Measurements from ENCODE around the gene AP1M2. TPM values are rescaled to one million over a fixed set of nuclear protein-coding genes. Genes with fewer than 3 reads are reported as not detected.
"Not testable (repeated sequence)": the region's sequence is repeated elsewhere in the genome, so short reads cannot be mapped to it uniquely, and the experiment has no call there.

AP1M2 gene
- total and polyA plus RNA-seq, 2 donors (not counting 3 experiments of a cell fraction or from before 2014, with no cell fraction given) = 0.19 TPM; not detected in 1

DNA sequence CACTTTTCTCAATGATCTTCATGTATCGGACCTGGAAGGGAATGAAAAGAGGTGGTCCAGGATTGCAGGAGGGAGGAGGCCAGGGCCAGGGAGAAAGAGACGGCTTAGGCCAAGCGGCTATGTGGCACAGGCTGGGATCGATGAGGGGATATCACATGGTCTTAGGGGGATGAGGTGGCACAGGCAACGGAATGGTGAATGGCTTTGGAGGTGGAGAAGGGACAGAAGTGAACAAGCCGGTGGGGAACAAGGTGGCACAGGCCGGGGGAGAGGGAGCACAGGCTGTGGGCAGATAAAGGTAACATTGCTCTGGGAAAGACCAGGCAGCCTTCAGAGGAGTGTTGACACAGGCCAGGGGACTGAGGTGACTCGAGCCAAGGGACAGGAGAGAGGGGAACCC, 12.7 kb downstream of the AP1M2 start:
- H3K4me2 ChIP-seq (ENCODE audit: insufficient read depth, low read length) = no peak overlapping the region
- TF ChIP-seq FOS (IDR thresholded peaks at IDR 0.05; ENCODE audit: borderline replicate concordance, insufficient read depth, low read length) = no peak
- no peak for TF ChIP-seq JUN (IDR thresholded peaks at IDR 0.05; ENCODE audit: borderline replicate concordance, insufficient read depth, insufficient read length, low read depth)
- TF ChIP-seq EZH2 (IDR thresholded peaks at IDR 0.05; ENCODE audit: borderline replicate concordance, low read depth, low read length, severe bottlenecking) = no peak
- no peak for TF ChIP-seq GATA2 (IDR thresholded peaks at IDR 0.05; ENCODE audit: insufficient read depth, insufficient read length, low read depth, low read length)
- no peaks in the 10 kb centered on the region for H4K20me1 ChIP-seq (replicated peaks; ENCODE audit: control insufficient read depth, extremely low read depth, insufficient read depth, low read length)
- no peaks in the 10 kb centered on the region for H3K9me3 ChIP-seq (replicated peaks; ENCODE audit: control insufficient read depth, insufficient read depth, low read length)
- DNase-seq (ENCODE audit: low read depth, low spot score) = no peak
- no peak overlapping the region for H3K27ac ChIP-seq (ENCODE audit: insufficient read depth, low read depth, low read length)
- H3K4me1 ChIP-seq (ENCODE audit: control insufficient read depth, extremely low read depth, insufficient read depth, low read length) = peaks cover 2% of the 10 kb centered on the region
- BruUV-seq (replicated peaks) = no TSS peak
- H3K9me1 ChIP-seq (replicated peaks; ENCODE audit: control insufficient read depth, extremely low read depth, insufficient read depth, low read length) = no peaks in the 10 kb centered on the region
- H3K79me2 ChIP-seq (ENCODE audit: control insufficient read depth, insufficient read depth, low read length) = no peaks in the 10 kb centered on the region
- ChIA-PET CTCF (interaction anchor here (1.1 to 1.5 kb wide), 3 partner anchors 70 to 170 kb away, joined by 3 to 6 read pairs (median 3); no protein-coding TSS in a partner anchor), POLR2A (no interaction called here)
- no peak overlapping the region for H3K9ac ChIP-seq (replicated peaks; ENCODE audit: extremely low read depth, insufficient read depth, low read length)
- no peak overlapping the region for H3K4me3 ChIP-seq (replicated peaks in 1 of 3; ENCODE audit: insufficient read depth in 1 of 3, low read depth in 1 of 3, low read length in 3 of 3)
- no peaks in the 10 kb centered on the region for H3K27me3 ChIP-seq (ENCODE audit: control insufficient read depth in 2 of 2, insufficient read depth in 2 of 2, low read length in 2 of 2)
- no peak overlapping the region for H2AFZ ChIP-seq (ENCODE audit: low read depth, low read length)
- no peaks in the 10 kb centered on the region for H3K36me3 ChIP-seq (ENCODE audit: control insufficient read depth in 2 of 2, extremely low read depth in 1 of 2, insufficient read depth in 2 of 2, low read length in 2 of 2)
- intact Hi-C loops (cut with micrococcal nuclease) (no loop called here), dilution Hi-C loops (cut with MboI; ENCODE audit: extremely low pct_ligation_motif_present, low sequenced_read_pairs) (no loop called here)
- FAIRE-seq = no peak

- H3K9ac ChIP-seq (replicated peaks; ENCODE audit: extremely low read depth, insufficient read depth, low read length); DNase-seq (ENCODE audit: low read depth, low spot score); H3K27me3 ChIP-seq (ENCODE audit: control insufficient read depth in 2 of 2, insufficient read depth in 2 of 2, low read length in 2 of 2); H2AFZ ChIP-seq (ENCODE audit: low read depth, low read length); dilution Hi-C loops (cut with MboI; ENCODE audit: extremely low pct_ligation_motif_present, low sequenced_read_pairs); BruUV-seq (replicated peaks); H3K9me1 ChIP-seq (replicated peaks; ENCODE audit: control insufficient read depth, extremely low read depth, insufficient read depth, low read length); FAIRE-seq; POLR2A ChIA-PET; H3K4me3 ChIP-seq (replicated peaks in 1 of 3; ENCODE audit: insufficient read depth in 1 of 3, low read depth in 1 of 3, low read length in 3 of 3); H3K36me3 ChIP-seq (ENCODE audit: control insufficient read depth in 2 of 2, extremely low read depth in 1 of 2, insufficient read depth in 2 of 2, low read length in 2 of 2); H4K20me1 ChIP-seq (replicated peaks; ENCODE audit: control insufficient read depth, extremely low read depth, insufficient read depth, low read length); H3K79me2 ChIP-seq (ENCODE audit: control insufficient read depth, insufficient read depth, low read length); H3K9me3 ChIP-seq (replicated peaks; ENCODE audit: control insufficient read depth, insufficient read depth, low read length); H3K4me2 ChIP-seq (ENCODE audit: insufficient read depth, low read length); intact Hi-C loops (cut with micrococcal nuclease); H3K27ac ChIP-seq (ENCODE audit: insufficient read depth, low read depth, low read length); H3K4me1 ChIP-seq (ENCODE audit: control insufficient read depth, extremely low read depth, insufficient read depth, low read length): not testable (repeated sequence)
- CTCF ChIA-PET = interaction anchor here (1.1 to 1.7 kb wide), 4 partner anchors 38 to 128 kb away, joined by 3 to 12 read pairs (median 4); partner anchors contain the start of gene QTRT1
Observed at GRCh38 chr19:10573793-10574192, 13.3 kb downstream of the AP1M2 start.

Data from endothelial cell of umbilical vein (primary cell).